Heart left ventricle (tissue), 13 donors: ENCODE measurements around the gene PTPRM.

Experiments
- POLR2A ChIP-seq, 2 donors: fragments of 450-650 bp; IDR thresholded peaks; one replicate each; pipeline ENCODE4 v1.6.1; 2017; ENCODE audit warnings: antibody characterized with exemption in 2 of 2, mild to moderate bottlenecking in 2 of 2, moderate library complexity in 2 of 2
- TF ChIP-seq, protein P1 (sequence below), 12 donors: fragments of 200-600 bp; sonication (generic) in 4 of 12; IDR thresholded peaks; one replicate each; pipeline versions ENCODE4 v1.5.0 to v1.8.0; 2018 to 2022; ENCODE audit warnings: antibody characterized with exemption in 12 of 12, mild to moderate bottlenecking in 5 of 12
- donor health status: ischemic (EF 13 %, LVEDD 7.1; RV severe dilation, severe dysfunction).
- donor health status: DM: no; HTN: yes; CAD: no.
- donor health status: DM: no; HTN: no; CAD: no.
- donor health status: ischemic (EF 25% LVEDD 6.9; RV normal size, moderate dysfunction).
- donor health status: ischemic (EF 25% LVEDD 5.7; RV mildly dilated, moderate dysfunction).
- donor health status: ischemic (EF 35%, LVEDD 5.7; RV mildly dilated, moderate dysfunction).
- donor health status: nonischemic (EF 11% LVEDD 7.7; RV severe dilation, severe dysfunction).
- donor health status: DM: yes; HTN: yes; CAD: no.
- donor health status: PGD.
- donor health status: ischemic (EF 29% LVEDD 5.4; RV normal size, mild dysfunction).
- donor health status: nonischemic (EF 23%, LVEDD 6.1; RV moderate dilation, normal function).

DNA sequence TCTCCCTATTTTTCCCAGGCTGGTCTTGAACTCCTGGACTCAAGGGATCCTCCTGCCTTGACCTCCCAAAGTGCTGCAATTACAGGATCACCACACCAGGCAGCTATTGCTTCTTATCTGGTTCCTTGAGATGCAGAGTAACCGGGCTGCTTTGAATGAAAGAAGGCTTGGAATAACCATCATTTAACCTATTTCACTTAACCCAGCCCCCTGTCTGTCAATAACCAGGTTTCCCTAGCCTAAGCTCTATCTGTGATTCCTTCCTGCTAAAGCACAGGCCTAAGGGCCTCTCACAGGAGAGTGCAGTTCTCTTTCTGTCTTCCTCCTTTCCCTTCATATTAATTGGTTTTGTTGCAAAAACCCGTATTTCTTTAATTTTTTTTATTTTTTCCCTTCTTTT is 648.6 kb downstream of the PTPRM start:
- no peak for TF ChIP-seq POLR2A (IDR thresholded peaks at IDR 0.05)
- TF ChIP-seq, protein P1, sequence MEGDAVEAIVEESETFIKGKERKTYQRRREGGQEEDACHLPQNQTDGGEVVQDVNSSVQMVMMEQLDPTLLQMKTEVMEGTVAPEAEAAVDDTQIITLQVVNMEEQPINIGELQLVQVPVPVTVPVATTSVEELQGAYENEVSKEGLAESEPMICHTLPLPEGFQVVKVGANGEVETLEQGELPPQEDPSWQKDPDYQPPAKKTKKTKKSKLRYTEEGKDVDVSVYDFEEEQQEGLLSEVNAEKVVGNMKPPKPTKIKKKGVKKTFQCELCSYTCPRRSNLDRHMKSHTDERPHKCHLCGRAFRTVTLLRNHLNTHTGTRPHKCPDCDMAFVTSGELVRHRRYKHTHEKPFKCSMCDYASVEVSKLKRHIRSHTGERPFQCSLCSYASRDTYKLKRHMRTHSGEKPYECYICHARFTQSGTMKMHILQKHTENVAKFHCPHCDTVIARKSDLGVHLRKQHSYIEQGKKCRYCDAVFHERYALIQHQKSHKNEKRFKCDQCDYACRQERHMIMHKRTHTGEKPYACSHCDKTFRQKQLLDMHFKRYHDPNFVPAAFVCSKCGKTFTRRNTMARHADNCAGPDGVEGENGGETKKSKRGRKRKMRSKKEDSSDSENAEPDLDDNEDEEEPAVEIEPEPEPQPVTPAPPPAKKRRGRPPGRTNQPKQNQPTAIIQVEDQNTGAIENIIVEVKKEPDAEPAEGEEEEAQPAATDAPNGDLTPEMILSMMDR (IDR thresholded peaks at IDR 0.05), result no peak
